Renal pelvis (tissue), 4 donors: Measurements from ENCODE around the gene MELTF. TPM values are rescaled to one million over a fixed set of nuclear protein-coding genes. Genes with fewer than 3 reads are reported as not detected.

Experiments used
- DNase-seq: peaks from one replicate; pipeline ENCODE4 v3.0.0-alpha.2; 2013
- polyA plus RNA-seq, 3 donors: library from polyadenylated mRNA; unstranded; fragments of 120-200 nt; gene quantifications; one replicate each; pipeline ENCODE4 v1.2.1, GENCODE V29; 2013; ENCODE audit not compliant: insufficient read length in 3 of 3

Gene MELTF
- polyA plus RNA-seq, 3 donors: 1.5 to 3.7 (median 2.0) TPM

DNA sequence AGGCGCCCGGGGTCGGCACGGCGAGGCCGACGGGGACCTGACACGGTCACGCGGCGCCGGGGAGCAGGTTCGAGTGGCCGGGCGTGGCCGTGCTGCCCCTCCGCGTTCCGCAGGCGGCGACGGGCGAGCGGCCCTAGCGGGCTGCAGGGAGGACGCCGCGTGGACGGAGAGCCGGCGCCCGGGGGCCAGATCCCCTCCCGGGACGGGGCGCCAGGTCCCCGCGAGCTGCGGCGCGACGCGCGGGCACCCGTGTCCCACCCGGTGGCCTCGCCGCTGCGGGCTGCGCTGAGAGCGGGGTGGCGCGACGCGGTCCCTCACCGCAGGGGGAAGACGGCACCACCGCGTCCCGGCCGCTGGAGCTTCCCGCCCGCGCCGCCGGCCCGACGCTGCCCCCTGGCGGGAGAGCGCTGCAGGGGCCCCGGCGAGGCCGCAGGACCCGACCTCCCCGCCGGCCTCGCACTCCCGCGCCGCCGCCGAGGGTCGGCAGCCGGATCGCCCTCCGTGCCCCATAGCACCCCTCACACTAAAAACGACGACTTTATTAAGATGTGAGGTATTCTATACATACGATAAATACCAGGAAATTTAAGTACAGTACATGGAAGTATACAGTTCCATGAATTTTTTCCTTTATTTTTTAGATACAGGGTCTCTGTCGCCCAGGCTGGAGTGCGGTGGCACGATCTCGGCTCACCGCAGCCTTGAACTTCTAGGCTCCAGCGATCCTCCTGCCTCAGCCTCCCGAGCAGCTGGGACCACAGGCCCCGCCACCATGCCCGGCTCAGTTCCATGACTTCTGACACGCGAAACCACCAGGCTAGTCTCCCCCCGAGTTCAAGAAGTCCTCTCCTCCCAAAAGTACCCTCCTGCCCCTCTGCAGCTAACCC is 59.7 kb downstream of the MELTF start:
- peak; percentile 48 for DNase-seq

DNA sequence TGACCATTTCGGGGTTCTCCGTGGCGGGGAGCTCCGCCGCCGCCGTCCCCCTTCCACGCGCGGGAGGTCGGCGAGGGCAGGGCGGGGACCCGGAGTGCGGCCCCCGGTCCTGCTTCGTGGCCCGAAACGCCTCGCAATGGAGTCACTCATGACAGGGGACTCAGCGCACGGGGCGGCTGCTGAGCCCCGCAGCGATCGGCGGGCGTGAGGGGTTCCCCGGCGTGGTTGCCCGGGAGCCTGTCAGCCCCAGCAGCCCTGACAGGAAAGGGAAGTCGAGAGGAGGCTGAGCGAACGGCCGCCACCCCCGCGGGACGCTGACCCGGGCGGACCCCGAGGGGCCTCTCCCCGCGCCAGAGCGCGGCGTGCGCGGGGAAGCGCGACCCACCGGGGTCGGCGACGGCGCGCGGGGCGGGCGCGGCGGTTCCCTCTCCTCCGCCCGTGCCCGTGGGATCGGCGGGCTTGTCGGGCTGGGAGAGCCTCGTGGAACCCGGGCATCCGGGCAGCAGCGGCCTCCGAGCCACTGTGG is 60.4 kb downstream of the MELTF start:
- DNase-seq: no peak

DNA sequence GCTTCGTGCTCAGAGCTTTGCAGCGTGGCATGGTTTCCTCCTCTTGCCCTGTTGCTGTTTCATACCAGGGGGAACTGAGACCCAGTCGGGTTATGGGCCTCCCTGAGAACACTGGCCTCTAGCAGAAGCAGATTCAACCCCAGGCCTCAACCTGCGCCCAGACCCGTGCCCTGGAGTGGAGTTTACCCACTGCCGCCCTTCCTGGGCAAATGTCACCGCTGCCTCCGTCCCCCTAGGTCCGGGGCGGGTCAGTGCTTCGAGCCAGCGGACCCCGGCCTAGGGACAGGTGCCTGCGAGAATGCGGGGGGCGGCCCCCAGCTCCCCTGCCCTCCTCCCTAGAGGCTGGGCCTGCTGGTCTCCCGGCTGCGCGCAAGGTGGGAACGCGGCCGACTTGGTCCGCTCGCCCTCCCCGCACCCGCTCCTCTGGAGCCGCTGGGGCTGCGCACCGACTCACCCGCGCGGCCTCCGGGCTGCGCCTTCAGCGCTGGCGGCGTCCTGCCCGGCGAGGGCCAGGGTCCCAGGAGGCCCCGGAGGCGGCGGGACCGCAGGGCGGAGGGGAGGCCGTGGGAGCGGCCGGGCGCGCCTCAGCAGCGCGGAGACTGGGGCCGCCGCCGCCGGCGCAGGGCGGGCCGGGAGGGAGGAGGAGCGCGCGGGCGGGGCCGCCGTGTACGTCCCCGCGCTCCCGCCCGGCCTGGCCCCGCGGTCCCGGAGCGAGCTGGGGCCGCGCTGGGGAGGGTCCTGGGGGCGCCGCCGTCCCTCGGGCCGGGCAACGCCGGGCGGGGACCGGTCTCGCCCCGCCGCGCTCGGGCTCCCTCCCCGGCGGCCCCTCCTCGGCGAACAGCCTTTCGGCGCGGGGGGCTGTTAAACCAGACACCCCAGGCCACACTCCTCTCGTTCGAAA is 61.1 kb downstream of the MELTF start, which contains the start of gene PIGZ:
TSS of gene PIGZ (minus strand) at position 601 of the 901 bp plus-strand sequence. CDS start 16,802 bp downstream, outside the sequence.
- no peak for DNase-seq

DNA sequence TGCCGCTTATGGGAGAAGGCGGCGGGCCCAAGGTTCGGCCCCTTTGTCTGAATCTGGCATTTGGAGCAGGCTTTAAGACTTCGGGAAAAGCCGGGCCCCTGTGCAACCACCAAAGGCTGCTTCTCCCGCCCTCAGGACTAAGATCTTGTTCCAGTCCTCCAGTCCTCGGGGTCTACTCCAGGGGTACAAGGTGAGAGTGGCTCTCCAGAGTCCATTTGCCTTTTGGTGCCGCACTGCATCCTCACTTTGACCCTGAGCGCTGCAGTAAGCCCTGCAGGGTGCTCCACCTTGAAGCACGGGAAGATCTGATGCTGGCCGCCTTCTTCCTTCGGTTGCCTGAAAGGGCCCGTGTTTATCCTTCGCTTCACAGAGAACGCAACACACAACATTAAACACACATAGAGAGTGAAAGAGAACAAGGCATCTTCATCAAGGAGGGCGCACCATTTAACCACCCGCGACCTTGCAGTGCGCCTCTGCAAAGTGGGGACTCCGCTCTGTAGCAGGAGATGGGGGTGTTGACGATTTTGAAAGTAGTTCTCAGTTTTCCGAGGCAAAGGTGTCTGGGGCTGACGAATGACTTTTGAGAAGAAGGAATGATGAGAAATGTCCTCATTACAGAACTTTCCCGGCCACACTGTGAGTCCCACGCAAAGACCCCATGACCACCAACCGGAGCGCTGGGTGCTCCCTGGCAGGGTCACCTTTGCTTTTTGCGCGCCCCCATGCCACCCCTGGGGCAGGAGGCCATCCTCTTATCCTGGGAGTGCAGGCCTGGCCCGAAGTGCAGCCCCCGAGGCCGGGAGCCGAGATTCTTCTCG is 62.0 kb downstream of the MELTF start:
- DNase-seq: no peak

DNA sequence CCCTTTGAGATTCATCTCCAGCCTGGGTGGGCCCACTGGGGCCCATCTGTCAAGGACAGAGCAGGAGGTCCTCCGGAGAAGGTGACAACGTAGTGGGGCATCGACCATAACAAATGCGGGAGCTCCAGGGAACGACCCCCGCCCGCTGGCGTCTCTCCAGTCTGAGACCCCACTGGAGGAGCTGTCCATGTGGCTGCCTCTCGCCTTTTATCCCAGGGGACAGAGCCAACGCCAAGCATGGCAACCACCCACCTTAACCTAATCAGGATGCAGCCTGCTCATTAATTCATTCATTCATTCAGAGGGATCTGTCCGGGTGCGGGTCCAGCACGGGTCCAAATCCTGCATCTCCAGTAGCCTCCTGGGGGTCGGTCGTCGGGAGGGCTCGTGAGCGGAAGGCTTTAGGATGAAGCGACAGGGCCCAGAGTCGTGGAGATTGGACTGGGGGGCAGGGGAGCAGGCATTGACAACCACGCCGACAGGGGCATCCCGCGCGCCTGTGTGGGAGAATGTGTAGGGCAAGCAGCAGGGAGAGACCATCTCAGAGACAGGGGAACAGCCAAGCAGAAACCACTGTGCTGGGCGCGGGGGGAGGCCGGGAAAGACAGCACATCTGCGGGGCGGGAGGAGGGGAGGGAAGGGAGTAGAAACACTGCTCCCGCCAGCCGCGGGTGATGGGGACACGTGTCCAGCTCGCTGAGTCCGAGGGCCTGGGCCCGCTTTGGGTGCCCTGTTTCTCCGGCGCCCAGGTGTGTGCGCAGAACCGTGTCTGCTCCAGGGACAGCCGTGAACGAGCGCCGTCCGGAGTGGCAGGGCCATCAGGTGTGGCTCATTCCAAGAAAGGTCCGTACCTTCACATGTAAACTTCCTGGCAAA is 62.9 kb downstream of the MELTF start:
- DNase-seq: no peak

DNA sequence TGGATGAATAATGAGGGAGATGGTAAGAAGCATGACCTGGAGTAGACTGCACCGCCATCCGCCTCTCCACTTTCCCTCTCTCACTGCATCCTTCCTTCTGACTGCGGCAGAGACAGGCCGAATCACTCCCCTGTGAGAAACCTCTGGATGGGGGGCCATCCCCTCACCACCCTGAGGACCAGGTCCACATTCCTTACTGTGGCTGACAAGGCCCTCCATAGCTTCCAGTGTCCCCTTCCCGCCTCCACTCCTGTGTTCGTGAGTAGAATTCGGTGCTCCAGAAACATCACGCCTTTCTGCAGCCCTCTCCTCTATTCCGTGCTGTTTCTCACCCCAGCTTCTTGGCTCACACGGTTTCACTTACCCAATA is 63.8 kb downstream of the MELTF start:
- no peak for DNase-seq

DNA sequence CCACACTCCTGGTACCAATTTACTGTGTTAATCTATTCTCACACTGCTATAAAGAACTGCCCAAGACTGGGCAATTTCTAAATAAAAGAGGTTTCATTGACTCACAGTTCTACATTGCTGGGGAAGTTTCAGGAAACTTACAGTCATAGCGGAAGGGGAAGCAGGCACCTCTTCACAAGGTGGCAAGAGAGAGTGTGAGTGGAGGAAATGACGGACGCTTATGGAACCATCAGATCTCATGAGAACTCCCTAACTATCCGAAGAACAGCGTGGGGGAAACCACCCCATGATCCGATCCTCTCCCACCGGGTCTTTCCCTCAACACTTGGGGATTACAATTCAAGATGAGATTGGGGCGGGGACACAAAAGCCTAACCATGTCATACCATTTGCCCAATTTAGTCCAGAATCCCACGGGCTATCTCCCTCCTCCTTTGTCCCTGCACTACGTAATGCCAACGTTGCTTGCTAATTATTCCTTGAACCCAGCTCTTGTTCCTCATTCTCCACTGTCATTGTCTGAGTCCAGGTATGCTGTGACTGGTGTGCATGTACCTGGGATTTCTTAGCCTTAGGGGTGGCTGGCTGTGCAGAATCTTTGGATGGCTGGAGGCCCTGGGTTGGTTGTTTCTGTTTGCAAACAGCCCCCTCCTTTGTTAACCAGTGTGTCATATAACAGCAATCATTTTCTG is 64.4 kb downstream of the MELTF start:
- no peak for DNase-seq

DNA sequence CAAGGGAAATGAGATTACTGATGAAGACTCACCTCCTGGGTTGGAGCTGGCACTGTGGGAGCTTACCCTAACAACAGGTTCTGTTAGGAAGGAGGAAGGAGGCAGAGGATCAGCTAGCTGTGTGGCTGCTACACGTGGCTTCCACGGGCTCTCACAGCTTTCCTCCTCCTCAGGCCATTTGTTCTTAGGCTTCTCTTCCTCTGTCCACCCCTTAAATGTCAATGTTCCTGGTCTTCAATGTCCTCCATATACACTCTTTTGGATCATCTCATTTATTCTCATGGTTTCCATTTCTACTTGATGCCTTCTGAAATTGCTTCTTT is 66.0 kb downstream of the MELTF start:
- no peak for DNase-seq

DNA sequence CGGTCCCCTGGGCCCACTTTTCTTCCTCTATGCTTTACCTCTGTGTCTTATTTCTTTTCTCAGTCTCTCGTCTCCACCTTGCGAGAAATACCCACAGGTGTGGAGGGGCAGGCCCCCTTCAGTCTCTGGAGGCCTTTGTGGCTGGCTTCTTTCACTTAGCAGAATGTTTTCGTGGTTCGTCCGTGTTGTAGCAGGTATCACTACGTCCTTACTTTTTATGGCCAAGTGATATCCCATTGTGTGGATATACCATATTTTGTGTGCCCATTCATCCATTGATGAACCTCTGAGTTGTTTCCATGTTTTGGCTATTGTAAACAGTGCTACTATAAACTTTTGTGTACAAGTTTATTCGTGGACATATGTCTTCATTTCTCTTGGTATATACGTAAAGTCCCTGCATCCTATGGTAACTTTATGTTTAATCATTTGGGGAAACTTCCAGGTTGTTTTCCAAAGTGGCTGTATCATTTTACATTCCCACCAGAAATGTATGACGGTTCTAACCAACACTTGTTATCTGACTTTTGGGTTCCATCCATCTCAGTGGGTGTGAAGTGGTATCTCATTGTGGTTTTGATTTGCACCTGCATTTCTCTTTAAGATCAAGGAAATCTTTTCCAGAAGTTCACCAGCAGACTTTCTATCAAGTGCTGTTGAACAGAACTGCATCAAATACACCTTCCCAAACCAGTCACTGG is 66.5 kb downstream of the MELTF start:
- no peak for DNase-seq

DNA sequence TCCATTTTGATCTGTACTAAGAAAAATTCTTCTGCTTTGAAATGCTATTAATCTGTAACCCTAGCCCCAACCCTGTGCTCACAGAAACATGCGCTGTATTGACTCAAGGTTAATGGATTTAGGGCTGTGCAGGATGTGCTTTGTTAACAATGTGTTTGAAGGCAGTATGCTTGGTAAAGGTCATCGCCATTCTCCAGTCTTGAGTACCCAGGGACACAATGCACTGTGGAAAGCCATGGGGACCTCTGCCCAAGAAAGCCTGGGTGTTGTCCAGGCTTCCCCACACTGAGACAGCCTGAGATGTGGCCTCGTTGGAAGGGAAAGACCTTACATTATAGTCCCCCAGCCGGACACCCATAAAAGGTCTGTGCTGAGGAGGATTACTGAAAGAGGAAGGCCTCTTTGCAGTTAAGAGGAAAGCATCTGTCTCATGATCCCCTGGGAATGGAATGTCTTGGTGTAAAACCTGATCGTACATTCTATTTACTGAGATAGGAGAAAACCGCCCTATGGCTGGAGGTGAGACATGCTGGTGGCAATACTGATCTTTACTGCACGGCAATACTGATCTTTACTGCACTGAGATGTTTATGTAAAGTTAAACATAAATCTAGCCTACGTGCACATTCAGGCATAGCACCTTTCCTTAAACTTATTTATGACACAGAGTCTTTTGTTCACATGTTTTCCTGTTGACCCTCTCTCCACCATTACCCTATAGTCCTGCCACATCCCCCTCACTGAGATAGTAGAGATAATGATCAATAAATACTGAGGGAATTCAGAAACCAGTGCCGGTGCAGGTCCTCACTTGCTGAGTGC is 67.3 kb downstream of the MELTF start:
- no peak for DNase-seq

DNA sequence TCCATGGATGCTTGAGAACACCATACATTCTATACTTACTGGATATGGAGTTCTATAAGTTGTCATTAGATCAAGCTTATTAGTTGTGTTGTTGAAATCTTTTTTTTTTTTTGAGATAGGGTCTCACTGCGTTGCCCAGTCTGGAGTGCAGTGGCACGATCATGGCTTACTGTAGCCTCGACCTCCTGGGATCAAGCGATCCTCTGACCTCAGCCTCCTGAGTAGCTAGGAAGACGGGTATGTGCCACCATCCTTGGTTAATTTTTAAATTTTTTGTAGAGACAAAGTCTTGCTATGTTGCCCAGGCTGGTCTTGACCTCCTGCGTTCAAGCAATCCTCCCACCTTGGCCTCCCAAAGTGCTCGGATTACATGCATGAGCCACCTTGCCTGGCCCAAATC is 74.8 kb downstream of the MELTF start:
- no peak for DNase-seq

Other genes starting within 250 kb of the MELTF start
- 10 to 100 TPM; 18.6 to 34.7 (median 32.6) TPM for gene SENP5, start 161.9 kb downstream of the MELTF start, polyA plus RNA-seq
- gene NCBP2, start 87.3 kb downstream of the MELTF start, polyA plus RNA-seq: 100 to 1,000 TPM in 1 of 3 donors, 10 to 100 TPM in 2; 86.8 to 103 (median 88.6) TPM
- 1 to 10 TPM in 2 of 3 donors, under 1 TPM in 1; 0.83 to 2.4 (median 2.2) TPM for gene PIGZ, start 61.0 kb downstream of the MELTF start, polyA plus RNA-seq